ENCODE measurements around the gene RNMT.
"Not testable (repeated sequence)": the region's sequence is repeated elsewhere in the genome, so short reads cannot be mapped to it uniquely, and the experiment has no call there.

The RNMT gene

DNA sequence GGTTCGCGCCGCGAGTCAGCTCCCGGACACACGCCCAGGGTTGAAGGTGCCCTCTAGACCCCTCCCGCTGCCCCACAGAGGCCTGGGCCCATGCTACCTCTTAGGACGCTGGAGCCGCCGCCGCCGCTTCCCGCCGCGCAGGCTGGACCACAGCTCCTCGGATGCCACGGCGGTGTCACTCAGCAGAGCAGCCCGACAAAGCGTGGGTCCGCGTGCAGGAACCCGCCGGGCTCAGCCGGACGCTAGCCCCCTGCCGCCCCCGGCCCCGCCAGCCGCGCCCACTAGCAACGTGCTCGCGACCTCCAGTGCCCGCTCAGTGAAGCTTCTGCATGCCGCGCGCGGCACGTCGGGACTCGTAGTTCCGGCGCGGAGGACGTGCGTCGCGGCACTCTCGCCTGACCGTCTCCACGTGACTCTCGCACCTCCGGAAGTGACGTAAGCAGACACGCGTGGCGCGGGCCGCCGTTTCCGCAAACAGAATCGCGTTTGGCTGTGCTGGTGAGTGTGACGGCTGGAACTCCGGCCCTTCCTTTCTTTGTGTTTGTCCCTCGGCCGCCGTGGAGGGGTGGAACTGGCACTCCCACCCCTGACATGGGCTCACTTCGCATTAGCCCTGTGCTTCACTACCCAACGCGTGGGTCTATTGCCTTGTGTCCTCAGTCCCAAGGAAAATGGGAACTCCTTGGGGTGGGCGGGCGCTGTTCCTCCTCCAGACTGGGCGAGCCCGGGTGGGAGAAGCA is at the start of gene RNMT, which contains the start of gene FAM210A:
Gene RNMT, plus strand, starts transcription at position 442 of the 740 bp plus-strand sequence. CDS start 4,845 bp downstream, outside the sequence.
Gene FAM210A, minus strand, starts transcription at position 327 of the 740 bp plus-strand sequence. CDS start 44,481 bp downstream, outside the sequence.
- DNase-seq (ENCODE audit: low read depth in 4 of 4, low spot score in 1 of 4): peak; percentile 78 to 91 (median 90)

DNA sequence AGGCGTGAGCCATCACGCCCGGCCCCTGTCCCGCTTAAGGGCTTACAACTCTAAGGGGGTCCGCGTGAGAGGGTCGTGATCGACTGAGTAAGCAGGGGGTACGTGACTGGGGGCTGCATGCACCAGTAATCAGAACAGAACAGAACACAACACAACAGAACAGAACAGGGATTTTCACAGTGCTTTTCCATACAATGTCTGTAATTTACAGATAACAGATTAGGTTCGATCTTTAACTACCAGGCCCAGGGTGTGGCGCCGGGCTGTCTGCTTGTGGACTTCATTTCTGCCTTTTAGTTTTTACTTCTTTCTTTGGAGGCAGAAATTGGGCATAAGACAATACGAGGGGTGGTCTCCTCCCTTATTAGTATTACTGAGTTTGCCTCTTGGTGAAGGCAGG is 49.1 kb upstream of the RNMT start:
- not testable (repeated sequence) for DNase-seq (ENCODE audit: low read depth in 4 of 4, low spot score in 1 of 4)

DNA sequence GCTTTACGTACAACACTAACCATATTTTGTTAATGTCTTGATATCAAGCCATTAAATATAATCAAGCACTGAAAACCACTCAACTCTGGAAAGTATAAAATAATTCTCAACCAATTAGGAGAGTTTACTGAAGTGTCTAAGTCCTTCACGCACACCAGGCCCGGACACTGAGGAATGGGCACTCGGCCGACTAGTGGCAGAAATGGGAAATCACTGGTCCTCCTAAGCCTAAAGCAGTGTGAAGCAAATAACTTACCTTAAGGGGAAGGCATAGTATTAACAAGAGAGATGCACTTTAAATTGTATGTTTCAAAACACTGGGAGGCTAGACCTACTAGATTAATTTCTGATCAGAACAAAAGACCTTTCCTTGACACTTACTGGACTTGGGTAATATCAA is 45.9 kb upstream of the RNMT start:
- no peak for DNase-seq (ENCODE audit: low read depth in 4 of 4, low spot score in 1 of 4)

DNA sequence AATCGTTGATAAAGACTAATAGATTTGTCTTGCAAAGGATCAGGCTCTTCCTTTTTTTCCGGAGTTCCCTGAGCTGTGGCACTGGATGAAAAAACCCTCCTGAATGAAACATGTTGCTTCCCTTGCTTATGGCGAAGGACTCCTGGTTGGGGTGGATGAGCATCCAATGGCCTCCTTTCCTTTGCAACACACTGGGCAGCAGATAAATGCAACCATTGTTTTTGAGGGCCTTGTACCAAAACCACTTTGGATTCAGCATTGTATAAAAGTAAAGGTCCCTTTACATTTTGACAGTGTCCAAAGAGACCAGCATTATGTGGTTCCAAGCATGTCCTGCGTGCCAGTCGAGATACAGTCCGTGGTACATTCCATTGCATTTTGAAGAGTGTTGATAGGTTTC is 44.8 kb upstream of the RNMT start:
- DNase-seq (ENCODE audit: low read depth in 4 of 4, low spot score in 1 of 4): no peak

DNA sequence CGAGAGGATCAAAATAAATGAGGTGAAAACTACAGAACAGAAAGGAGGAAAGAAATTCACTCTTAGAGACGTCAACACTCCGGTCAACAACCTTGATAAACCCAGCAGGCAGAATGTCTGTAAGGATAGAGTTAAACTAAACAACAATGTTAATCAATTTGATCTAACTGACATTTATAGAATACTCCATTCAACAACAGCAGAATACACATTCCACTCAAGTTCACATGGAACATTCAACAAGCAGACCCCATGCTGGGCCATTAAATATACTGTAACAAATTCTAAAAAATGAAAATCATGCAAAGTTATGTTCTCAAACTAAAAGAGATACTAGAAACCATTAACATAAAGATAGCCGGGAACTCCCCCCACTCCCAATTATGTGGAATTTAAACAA is 41.9 kb upstream of the RNMT start:
- no peak for DNase-seq (ENCODE audit: low read depth in 4 of 4, low spot score in 1 of 4)

DNA sequence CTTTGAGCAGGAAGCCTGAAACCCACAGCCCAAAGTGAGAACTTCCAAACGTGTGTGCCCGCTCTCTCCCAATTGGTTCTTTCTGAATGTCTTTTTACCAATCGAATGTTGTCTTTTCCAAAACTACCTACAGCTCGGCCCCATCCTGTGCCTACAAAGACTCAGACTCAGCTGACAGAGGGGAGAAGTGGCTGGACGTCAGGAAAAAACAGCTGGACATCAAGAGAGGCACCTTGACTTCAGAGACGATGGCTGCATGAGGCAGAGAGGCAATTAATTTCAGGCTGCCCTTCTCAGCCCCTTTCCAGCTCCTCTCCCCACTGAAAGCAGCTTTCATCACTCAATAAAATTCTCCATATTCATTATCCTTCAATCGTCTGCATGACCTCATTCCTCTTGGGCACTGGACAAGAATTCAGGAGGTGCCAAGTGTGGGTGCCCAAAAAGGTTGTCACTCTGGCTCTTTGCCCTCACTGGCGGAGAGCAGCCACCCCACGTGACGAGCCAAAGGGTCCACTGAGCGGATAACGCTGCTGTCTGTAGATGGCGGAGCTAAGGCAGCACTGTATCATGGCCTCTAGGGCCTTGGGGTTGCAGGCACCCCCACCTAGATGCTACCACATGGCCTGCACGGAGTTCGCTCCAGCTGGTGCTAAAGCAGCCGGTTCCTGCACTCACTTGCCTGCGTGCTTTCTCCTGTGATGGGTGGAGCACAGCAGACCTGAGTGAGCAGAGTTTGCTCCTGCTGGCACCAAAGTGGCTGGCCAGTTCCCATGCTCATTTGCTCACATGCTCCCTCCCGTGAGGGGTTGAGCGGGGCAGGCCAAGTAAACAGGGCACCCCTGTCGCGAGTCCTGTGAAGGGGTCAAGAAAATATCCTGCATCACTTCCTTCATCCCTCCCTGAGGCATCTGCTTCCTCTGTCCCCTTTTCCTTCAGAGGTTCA is 38.0 kb upstream of the RNMT start:
- DNase-seq (ENCODE audit: low read depth in 4 of 4, low spot score in 1 of 4): no peak

DNA sequence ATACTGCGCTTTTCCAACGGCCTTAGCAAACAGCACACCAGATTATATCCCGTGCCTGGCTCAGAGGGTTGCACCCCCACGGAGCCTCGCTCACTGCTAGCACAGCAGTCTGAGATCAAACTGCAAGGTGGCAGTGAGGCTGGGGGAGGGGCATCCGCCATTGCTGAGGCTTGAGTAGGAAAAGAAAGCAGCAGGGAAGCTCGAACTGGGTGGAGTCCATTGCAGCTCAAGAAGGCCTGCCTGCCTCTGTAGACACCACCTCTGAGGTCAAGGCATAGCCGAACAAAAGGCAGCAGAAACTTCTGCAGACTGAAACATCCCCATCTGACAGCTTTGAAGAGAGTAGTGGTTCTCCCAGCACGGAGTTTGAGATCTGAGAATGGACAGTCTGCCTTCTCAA is 36.4 kb upstream of the RNMT start:
- DNase-seq (ENCODE audit: low read depth in 4 of 4, low spot score in 1 of 4): not testable (repeated sequence)

DNA sequence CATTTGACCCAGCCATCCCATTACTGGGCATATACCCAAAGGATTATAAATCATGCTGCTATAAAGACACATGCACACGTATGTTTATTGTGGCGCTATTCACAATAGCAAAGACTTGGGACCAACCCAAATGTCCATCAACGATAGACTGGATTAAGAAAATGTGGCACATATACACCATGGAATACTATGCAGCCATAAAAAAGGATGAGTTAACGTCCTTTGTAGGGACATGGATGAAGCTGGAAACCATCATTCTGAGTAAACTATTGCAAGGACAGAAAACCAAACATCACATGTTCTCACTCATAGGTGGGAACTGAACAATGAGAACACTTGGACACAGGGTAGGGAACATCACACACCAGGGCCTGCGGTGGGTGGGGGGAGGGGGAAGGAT is 31.1 kb upstream of the RNMT start:
- DNase-seq (ENCODE audit: low read depth in 4 of 4, low spot score in 1 of 4): not testable (repeated sequence)

DNA sequence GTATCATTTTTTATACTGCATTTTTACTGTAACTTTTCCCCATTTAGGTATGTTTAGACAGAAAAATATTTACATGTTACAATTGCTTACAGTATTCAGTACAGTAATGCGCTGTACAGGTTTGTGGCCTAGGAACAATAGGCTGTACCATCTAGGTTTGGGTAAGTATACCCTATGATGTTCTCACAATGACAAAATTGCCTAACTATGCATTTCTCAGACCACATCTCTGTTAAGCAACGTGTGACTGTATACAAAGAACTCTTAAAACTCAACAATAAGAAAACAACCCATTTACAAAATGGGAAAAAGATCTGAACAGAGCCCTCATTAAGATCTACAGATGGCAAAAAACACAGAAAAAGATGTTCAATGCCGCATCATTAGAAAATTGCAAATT is 29.5 kb upstream of the RNMT start:
- DNase-seq (ENCODE audit: low read depth in 4 of 4, low spot score in 1 of 4): no peak

DNA sequence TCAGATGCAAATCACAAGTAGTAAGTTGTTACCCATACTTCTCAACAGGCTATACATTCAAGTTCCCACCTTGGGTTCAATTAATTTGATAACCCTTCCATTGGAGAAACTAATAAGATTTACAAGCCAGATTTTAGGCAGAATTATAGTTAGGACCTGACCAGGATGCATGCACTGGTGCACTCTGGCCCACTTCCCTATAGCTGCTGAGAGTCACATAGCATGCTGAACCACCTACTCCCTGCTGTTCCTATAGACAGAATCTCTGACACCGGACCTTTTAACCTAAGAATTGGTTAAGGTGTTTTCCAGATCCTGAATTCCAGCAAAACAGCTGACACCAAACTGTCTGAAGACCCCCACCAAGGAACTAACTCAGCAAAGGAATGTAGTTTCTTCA is 26.3 kb upstream of the RNMT start:
- no peak for DNase-seq (ENCODE audit: low read depth in 4 of 4, low spot score in 1 of 4)

DNA sequence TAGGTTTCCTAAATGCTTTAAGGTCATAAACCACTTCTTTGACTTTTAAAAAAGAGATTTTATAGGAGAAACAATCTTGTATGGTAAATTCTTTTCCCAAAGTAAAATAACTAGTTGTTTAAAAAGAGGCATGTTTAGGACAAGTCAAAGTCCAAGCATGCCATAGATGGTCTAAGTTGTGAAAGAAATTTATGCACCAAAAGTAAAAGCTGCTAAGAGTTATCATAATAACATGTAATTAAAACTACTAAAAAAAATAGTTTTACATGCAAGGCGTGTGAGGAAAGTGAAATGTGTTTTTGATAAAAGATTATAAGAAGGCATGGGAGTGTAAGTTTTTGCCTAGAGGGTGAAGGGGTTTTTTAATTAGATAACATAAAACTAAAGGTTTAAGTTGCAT is 22.6 kb upstream of the RNMT start:
- DNase-seq (ENCODE audit: low read depth in 4 of 4, low spot score in 1 of 4): no peak

DNA sequence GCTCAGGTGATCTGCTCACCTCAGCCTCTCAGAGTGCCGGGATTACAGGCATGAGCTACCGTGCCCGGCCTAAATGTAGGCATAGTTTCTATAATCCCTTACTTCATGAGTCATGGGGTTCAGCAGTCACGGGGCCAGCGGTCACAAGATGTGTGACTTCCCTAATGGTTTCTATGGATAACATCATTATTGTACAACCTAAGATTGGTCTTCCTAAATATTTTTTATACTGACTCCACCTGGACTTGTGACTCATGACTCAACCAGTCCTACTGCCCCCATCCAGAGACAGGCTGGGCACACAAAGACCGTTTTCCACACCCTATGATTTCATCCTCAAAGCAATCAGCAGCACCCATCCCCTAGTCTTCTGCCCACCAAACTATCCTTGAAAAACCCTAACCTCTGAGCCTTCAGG is 16.1 kb upstream of the RNMT start:
- no peak for DNase-seq (ENCODE audit: low read depth in 4 of 4, low spot score in 1 of 4)

DNA sequence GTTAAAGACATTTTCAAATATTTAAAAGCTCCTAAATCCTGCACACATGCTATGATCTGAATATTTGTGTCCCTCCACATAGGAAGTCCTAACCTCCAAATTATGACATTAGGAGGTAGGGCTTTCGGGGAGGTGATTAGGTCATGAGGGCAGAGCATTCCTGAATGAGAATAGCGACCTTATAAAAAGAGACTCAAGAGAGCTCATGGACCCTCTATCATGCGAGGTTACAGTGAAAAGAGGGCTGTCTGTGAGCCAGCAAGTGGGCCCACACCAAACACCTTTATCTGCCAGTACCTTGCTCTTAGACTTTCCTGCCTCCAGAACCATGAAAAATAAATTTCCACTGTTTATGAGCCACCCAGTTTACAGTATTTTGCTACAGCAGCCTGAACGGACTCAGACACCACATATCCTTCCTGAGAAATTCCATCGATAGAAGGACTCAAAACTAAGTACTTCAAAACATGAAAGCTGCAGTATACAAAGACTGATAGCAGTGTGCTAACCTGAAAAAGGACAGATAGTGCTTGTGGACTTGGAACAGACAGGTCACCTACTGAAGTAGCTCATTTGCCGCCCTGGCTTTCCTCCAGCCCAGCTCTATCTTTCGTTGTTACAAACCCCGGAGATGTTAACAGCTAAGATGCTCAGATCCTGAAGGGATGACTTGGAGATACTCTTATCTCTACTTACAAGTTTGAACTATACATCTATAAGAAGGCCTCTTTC is 13.9 kb upstream of the RNMT start:
- no peak for DNase-seq (ENCODE audit: low read depth in 4 of 4, low spot score in 1 of 4)

DNA sequence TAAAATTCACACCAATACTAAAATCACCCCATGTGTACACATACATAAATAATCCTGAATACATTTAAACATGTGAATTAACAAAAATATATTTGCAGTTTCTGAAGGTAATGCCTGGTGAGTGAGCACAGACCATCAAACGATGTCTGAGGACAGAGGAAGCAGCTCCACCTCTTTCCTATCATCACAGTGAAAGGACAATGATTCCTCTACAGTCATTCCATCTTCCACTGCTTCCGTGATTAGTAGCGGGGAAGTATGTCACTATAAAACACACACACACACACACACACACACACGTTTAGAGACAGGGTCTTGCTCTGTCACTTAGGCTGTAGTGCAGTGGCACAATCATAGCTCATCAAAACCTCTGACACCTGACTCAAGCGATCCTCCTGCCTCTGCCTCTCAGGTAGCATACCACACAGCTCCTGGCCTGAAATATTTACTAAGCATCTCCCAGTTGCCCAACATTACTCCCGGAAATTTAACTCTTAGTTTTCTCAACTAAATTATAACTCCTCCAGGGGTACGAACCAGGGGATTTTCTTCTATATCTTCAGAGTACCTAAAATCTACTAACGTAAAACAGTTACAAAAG is 12.9 kb upstream of the RNMT start:
- no peak for DNase-seq (ENCODE audit: low read depth in 4 of 4, low spot score in 1 of 4)

DNA sequence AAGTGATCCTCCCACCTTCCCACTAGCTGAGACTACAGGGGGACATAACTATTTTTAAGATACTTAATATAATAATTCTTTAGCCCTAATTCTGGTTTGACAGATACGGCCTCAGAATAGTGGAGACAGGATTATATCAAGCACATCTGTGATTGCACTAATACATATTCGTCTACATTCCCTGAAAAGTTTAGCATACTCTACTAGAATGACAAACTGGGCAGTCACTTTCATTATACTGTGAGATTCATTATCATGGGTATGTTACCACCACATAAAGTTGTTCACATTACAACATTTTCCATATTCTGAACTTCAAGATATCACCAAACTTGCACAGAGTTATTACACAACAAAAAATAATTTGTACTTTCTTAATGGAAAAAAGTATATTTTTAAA is 11.1 kb upstream of the RNMT start:
- no peak for DNase-seq (ENCODE audit: low read depth in 4 of 4, low spot score in 1 of 4)

DNA sequence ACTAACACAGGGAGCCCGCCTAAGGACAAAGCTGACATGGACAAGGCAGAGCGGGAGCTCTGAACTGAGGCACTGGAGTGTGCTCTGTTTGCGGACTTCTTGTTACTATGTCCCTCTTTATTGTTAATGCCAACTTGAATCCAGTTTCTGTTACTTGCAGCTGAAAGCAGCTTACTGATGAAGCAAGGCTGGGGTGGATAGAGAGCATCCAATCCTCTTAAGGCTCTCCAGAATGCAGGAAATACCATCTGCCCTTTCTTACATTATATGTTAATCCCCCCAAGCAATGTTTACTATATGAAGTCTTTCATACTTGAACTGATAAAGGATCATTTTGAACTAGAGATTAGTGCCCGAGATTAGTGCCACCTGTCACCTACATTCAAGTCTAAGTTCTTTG is 9.6 kb upstream of the RNMT start:
- no peak for DNase-seq (ENCODE audit: low read depth in 4 of 4, low spot score in 1 of 4)

DNA sequence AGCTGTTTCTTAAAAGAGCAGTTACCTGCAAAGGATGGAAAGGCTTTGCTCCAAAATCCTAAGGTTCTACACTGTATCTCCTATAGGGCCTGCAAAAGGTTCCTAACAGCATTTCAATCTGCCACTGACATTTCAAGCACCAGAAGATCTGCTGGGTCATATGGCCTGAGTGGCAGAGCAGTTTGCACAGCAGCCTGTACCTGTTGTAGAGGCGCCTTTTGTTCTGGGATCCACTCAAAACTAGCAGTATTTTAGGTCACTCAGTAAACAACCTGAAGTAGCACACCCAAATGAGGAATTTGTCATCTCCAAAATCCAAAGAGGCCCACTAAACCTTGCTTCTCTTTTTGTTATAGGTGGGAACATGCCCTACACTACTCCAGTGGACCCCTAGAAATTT is 6.3 kb upstream of the RNMT start:
- DNase-seq (ENCODE audit: low read depth in 4 of 4, low spot score in 1 of 4): no peak

DNA sequence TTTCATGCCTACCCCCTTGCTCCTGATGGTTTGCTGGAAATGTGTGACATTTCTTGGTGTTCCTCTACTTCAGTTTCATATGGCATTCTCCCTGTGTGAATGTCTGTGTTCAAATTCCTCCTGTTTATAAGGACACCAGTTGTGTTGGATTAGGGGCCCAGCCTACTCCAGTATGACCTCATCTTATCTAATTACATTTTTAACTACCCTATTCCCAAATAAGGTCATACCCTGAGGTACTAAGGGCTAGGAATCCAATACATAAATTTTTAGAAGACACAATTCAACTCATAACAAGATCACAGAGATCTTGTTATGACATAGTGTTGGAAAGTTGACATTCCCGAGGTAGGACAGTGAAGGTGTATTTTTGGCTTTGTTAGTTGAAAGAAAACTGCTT is 5.6 kb upstream of the RNMT start:
- no peak for DNase-seq (ENCODE audit: low read depth in 4 of 4, low spot score in 1 of 4)

DNA sequence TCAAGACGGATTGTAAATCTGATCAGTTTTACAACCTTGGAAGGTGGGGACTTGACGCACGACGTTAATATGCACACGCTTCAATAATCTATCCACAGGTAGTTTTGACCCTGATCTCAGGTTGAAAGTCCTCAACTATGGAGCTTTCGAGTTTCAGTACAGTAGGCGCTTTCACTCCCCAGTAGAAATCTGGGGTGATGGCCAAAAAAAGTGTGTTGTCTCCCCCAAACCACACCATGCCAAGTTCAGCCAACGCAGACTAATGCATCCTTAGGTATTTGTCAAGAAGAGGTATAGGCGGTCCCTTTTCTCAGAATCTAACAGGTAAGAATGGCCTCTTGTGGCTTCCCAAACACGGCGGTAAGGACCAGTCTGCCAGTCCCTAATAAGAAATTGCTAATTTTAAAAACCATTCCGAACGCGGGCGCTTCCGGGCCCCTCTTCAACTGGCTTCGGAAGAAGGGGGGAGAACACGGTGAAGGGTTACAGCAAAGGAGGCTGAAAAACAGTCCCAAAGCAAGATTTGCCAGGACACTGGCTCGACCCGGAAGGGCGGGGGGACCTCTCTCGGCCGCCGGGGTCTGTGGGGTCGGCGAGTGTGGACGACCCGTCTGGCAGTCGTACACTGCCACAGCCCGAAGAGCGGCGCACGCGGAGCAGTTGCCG is 774 bp upstream of the RNMT start:
- DNase-seq (ENCODE audit: low read depth in 4 of 4, low spot score in 1 of 4): peak in 2 of 4 experiments; percentile 2 to 4

DNA sequence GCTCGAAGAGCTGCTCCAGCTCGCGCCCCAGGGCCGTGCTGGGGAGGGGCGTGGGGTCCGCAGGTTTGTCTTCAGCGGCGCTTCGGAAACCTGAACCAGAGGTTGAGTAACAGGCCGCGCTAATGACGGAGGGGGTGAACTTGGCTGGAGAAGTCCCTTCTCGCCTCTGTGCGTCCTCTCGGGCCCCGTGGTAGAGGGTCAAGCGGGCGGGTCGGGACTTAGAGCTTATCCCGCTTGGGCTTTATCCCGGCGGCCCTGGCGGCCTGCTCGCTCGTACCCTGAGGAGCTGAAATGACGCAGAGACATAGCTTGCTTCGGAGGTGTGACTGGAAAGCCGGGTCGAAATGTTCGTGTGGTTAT is 479 bp downstream of the RNMT start:
- DNase-seq (ENCODE audit: low read depth in 4 of 4, low spot score in 1 of 4): peak in 3 of 4 experiments; percentile 7 to 17 (median 14)

DNA sequence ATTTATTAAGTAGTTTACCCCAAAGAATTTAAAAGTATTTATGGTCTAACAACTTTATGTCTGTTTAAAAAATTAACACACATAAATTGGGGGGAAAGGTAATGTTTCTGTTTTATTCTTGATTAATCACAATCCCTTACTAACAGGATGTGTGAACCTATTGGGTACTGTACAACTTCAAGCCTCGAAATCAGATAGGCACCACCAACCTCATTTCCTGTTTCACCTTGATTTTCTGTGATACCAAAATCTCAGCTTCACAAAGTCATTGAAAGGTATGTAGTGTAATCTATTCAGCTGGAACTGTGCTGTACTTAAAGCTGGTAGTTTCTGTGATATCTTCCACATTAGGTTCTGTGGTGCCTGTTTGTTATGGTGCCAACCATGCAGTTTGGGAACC is 4.0 kb downstream of the RNMT start:
- DNase-seq (ENCODE audit: low read depth in 4 of 4, low spot score in 1 of 4): no peak
